ENCODE measurements around the gene FLYWCH2. TPM values are rescaled to one million over a fixed set of nuclear protein-coding genes. Genes with fewer than 3 reads are reported as not detected.

Gene FLYWCH2
- total RNA-seq, 1 experiment from 2014 or later = 31.8 TPM

DNA sequence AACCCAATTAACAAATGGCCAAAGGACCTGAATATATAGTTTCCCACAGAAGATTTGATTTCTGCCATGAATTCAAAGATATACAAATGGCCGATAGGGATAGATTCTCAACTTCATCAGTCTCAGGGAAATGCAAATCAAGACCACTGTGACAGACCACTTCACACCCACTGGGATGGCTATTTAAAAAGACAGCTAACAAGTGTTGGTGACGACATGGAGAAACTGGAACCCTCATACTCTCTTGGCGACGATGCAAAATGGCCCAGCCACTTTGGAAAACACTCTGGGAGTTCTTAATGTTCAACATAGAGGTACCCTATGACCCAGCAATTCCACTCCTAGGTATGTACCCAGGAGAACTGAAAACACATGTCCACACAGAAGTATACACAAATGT lies 63.6 kb downstream of the FLYWCH2 start:
- in situ Hi-C loops (cut with HindIII; ENCODE audit: low pct_unique_long_range_greater_than_20kb, low sequenced_read_pairs) = no loop called here
- DNase-seq (ENCODE audit: low read depth, low spot score) = no peak

Other genes starting within 250 kb of the FLYWCH2 start
- 21.5 and 23.4 TPM in 2 replicates for gene KCTD5, start 200.7 kb upstream of the FLYWCH2 start, total RNA-seq (2014; rRNA removed; shearing (Covaris generic))
- gene PRSS27, start 163.0 kb upstream of the FLYWCH2 start, total RNA-seq (2014; rRNA removed; shearing (Covaris generic)) = 0.13 and 0.24 TPM in 2 replicates
- gene SRRM2, start 130.6 kb upstream of the FLYWCH2 start, total RNA-seq (2014; rRNA removed; shearing (Covaris generic)) = 21.4 and 34.0 TPM in 2 replicates
- 113 and 114 TPM in 2 replicates for gene ELOB, start 105.9 kb upstream of the FLYWCH2 start, total RNA-seq (2014; rRNA removed; shearing (Covaris generic))
- 0.24 and 1.0 TPM in 2 replicates for gene PRSS33, start 95.7 kb upstream of the FLYWCH2 start, total RNA-seq (2014; rRNA removed; shearing (Covaris generic))
- not detected in 2 replicates for gene PRSS41, start 84.7 kb upstream of the FLYWCH2 start, total RNA-seq (2014; rRNA removed; shearing (Covaris generic))
- not detected in 2 replicates for gene PRSS21, start 66.0 kb upstream of the FLYWCH2 start, total RNA-seq (2014; rRNA removed; shearing (Covaris generic))
- not detected in 2 replicates for gene ZG16B, start 52.9 kb upstream of the FLYWCH2 start, total RNA-seq (2014; rRNA removed; shearing (Covaris generic))
- gene PRSS22, start 25.0 kb upstream of the FLYWCH2 start, total RNA-seq (2014; rRNA removed; shearing (Covaris generic)) = not detected in 2 replicates
- 19.3 and 25.8 TPM in 2 replicates for gene FLYWCH1, start 28.7 kb downstream of the FLYWCH2 start, total RNA-seq (2014; rRNA removed; shearing (Covaris generic))
- 3.7 and 4.5 TPM in 2 replicates for gene KREMEN2, start 81.1 kb downstream of the FLYWCH2 start, total RNA-seq (2014; rRNA removed; shearing (Covaris generic))
- 24.5 and 30.3 TPM in 2 replicates for gene PAQR4, start 86.1 kb downstream of the FLYWCH2 start, total RNA-seq (2014; rRNA removed; shearing (Covaris generic))
- gene PKMYT1, start 97.2 kb downstream of the FLYWCH2 start, total RNA-seq (2014; rRNA removed; shearing (Covaris generic)) = 12.5 and 13.8 TPM in 2 replicates
- gene CLDN9, start 129.7 kb downstream of the FLYWCH2 start, total RNA-seq (2014; rRNA removed; shearing (Covaris generic)) = not detected in 2 replicates
- not detected in 2 replicates for gene CLDN6, start 135.0 kb downstream of the FLYWCH2 start, total RNA-seq (2014; rRNA removed; shearing (Covaris generic))
- 34.3 and 41.2 TPM in 2 replicates for gene TNFRSF12A, start 137.2 kb downstream of the FLYWCH2 start, total RNA-seq (2014; rRNA removed; shearing (Covaris generic))
- 11.0 and 12.3 TPM in 2 replicates for gene HCFC1R1, start 140.7 kb downstream of the FLYWCH2 start, total RNA-seq (2014; rRNA removed; shearing (Covaris generic))
- gene THOC6, start 140.8 kb downstream of the FLYWCH2 start, total RNA-seq (2014; rRNA removed; shearing (Covaris generic)) = 15.4 and 24.3 TPM in 2 replicates
- gene BICDL2, start 153.7 kb downstream of the FLYWCH2 start, total RNA-seq (2014; rRNA removed; shearing (Covaris generic)) = 0.24 and 0.29 TPM in 2 replicates
- gene MMP25, start 163.3 kb downstream of the FLYWCH2 start, total RNA-seq (2014; rRNA removed; shearing (Covaris generic)) = 0.03 TPM in 1 of 2 replicates, not detected in the other
- not detected in 2 replicates for gene IL32, start 182.4 kb downstream of the FLYWCH2 start, total RNA-seq (2014; rRNA removed; shearing (Covaris generic))
- gene ZSCAN10, start 216.1 kb downstream of the FLYWCH2 start, total RNA-seq (2014; rRNA removed; shearing (Covaris generic)) = 0.13 TPM in 1 of 2 replicates, not detected in the other
- 13.6 and 14.3 TPM in 2 replicates for gene ZNF205, start 229.4 kb downstream of the FLYWCH2 start, total RNA-seq (2014; rRNA removed; shearing (Covaris generic))

All from SK-MEL-5 (cell line).